Osteoblast (primary cell): ENCODE data around the gene DNAJB11. TPM values are rescaled to one million over a fixed set of nuclear protein-coding genes. Genes with fewer than 3 reads are reported as not detected.

ENCODE experiments used
- DNase-seq: peaks from one replicate; pipeline ENCODE4 v3.0.0; 2011; ENCODE audit warnings: low spot score, mixed read lengths; ENCODE audit not compliant: insufficient read length; ENCODE audit errors: missing footprints
- H2AFZ ChIP-seq: 2 replicates; pipeline ENCODE4 v1.6.0; 2011; ENCODE audit warnings: mild to moderate bottlenecking, low read length
- H3K27ac ChIP-seq: 2 replicates; pipeline ENCODE4 v1.5.1; 2011; ENCODE audit warnings: mild to moderate bottlenecking, low read depth, low read length, moderate library complexity
- H3K27me3 ChIP-seq: 2 replicates; pipeline ENCODE4 v1.6.0; 2012; ENCODE audit warnings: mild to moderate bottlenecking, control low read depth, inconsistent platforms, low read length, moderate library complexity; ENCODE audit not compliant: insufficient read depth
- H3K36me3 ChIP-seq: 2 replicates; pipeline ENCODE4 v1.5.1; 2011; ENCODE audit warnings: mild to moderate bottlenecking, low read length, control low read depth, moderate library complexity; ENCODE audit not compliant: insufficient read depth
- H3K4me1 ChIP-seq: 2 replicates; pipeline ENCODE4 v1.5.1; 2011; ENCODE audit warnings: mild to moderate bottlenecking, low read length, control low read depth, moderate library complexity; ENCODE audit not compliant: insufficient read depth
- H3K4me2 ChIP-seq: 2 replicates; pipeline ENCODE4 v1.6.0; 2011; ENCODE audit warnings: mild to moderate bottlenecking, low read length; ENCODE audit not compliant: insufficient read depth
- H3K4me3 ChIP-seq: fragments of 200-600 bp; sonication (generic); 3 replicates; pipeline ENCODE4 v1.5.1; 2012; ENCODE audit warnings: mild to moderate bottlenecking, low read length, inconsistent platforms; ENCODE audit not compliant: insufficient read depth
- H3K79me2 ChIP-seq: 2 replicates; pipeline ENCODE4 v1.6.0; 2012; ENCODE audit warnings: mild to moderate bottlenecking, low read length, control low read depth, inconsistent platforms; ENCODE audit not compliant: insufficient read depth
- H3K9me3 ChIP-seq: 2 replicates; pipeline ENCODE4 v1.5.1; 2011; ENCODE audit warnings: low read depth, low read length, control low read depth
- H4K20me1 ChIP-seq: 2 replicates; pipeline ENCODE4 v1.6.0; 2012; ENCODE audit warnings: mild to moderate bottlenecking, low read length, control low read depth; ENCODE audit not compliant: insufficient read depth
- total RNA-seq: library from RNA; depleted of rRNA; stranded (reverse); fragments of >200 nt; gene quantifications from 2 replicates; pipeline ENCODE4 v1.2.3, GENCODE V29; 2012
- TF ChIP-seq, protein P1 (sequence below): IDR thresholded peaks from 2 replicates; pipeline ENCODE4 v1.5.1; 2011; ENCODE audit warnings: mild to moderate bottlenecking, low read depth, low read length, moderate library complexity; ENCODE audit errors: extremely low read depth

Gene DNAJB11
- total RNA-seq = 33.9 and 35.8 TPM in 2 replicates

- Histone ChIP-seq H2AFZ (peak within 1 kb of the TSS; percentile 91), H3K36me3 (peaks cover 28% of the 10 kb centered on the region), H3K4me1 (peaks cover 22% of the 10 kb centered on the region), H3K27me3 (no peaks in the 10 kb centered on the region), H3K4me2 (peak within 1 kb of the TSS; percentile 100), H4K20me1 (no peaks in the 10 kb centered on the region), H3K27ac (peak within 1 kb of the TSS; percentile 91), H3K4me3 (peak within 1 kb of the TSS; percentile 98), H3K9me3 (no peaks in the 10 kb centered on the region), H3K79me2 (peaks cover 46% of the 10 kb centered on the region)
- TF ChIP-seq, protein P1, sequence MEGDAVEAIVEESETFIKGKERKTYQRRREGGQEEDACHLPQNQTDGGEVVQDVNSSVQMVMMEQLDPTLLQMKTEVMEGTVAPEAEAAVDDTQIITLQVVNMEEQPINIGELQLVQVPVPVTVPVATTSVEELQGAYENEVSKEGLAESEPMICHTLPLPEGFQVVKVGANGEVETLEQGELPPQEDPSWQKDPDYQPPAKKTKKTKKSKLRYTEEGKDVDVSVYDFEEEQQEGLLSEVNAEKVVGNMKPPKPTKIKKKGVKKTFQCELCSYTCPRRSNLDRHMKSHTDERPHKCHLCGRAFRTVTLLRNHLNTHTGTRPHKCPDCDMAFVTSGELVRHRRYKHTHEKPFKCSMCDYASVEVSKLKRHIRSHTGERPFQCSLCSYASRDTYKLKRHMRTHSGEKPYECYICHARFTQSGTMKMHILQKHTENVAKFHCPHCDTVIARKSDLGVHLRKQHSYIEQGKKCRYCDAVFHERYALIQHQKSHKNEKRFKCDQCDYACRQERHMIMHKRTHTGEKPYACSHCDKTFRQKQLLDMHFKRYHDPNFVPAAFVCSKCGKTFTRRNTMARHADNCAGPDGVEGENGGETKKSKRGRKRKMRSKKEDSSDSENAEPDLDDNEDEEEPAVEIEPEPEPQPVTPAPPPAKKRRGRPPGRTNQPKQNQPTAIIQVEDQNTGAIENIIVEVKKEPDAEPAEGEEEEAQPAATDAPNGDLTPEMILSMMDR = no peak
- peak; percentile 100 for DNase-seq
Measured at GRCh38 chr3:186570096-186570940, at the start of gene DNAJB11. Gene DNAJB11 (plus strand): TSS chr3:186570720. CDS start chr3:186570898, 178 bp downstream.

- TF ChIP-seq, protein P1 = no peak
- no peaks in the 10 kb centered on the region for H3K4me1 ChIP-seq
- H3K79me2 ChIP-seq = no peaks in the 10 kb centered on the region
- no peak overlapping the region for H3K4me3 ChIP-seq
- no peaks in the 10 kb centered on the region for H3K36me3 ChIP-seq
- H3K4me2 ChIP-seq = no peak overlapping the region
- H2AFZ ChIP-seq = peak overlapping the region; percentile 47
- DNase-seq = no peak
- no peaks in the 10 kb centered on the region for H3K9me3 ChIP-seq
- no peak overlapping the region for H3K27ac ChIP-seq
- no peaks in the 10 kb centered on the region for H4K20me1 ChIP-seq
- peaks cover 22% of the 10 kb centered on the region for H3K27me3 ChIP-seq
Measured at GRCh38 chr3:186520957-186521842, 49.3 kb upstream of the DNAJB11 start.

DNA sequence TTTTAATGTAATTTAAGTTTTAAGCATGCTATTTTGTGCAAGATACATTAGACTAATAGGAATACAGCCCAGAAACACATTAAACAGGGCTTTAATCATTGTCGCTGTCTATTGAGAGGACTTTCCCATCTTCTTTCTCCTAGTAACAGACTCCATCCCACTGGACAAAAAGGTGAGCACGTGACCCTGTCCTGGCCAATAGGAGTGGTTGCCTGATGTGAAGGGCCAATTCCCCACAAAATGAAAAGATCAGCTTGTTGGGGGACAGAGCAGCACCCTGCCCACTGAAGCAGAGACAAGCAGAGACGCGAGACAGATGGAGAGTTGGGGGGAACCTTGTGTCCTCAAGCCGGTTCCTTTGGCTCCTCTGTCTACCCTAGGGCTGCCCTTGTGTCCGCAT, 47.5 kb upstream of the DNAJB11 start:
- Histone ChIP-seq H3K27me3 (peaks cover 24% of the 10 kb centered on the region), H3K4me2 (no peak overlapping the region), H3K4me3 (no peak overlapping the region), H3K36me3 (no peaks in the 10 kb centered on the region), H3K79me2 (no peaks in the 10 kb centered on the region), H3K27ac (no peak overlapping the region), H3K4me1 (no peaks in the 10 kb centered on the region), H2AFZ (no peak overlapping the region), H3K9me3 (no peaks in the 10 kb centered on the region), H4K20me1 (no peaks in the 10 kb centered on the region)
- no peak for DNase-seq
- TF ChIP-seq, protein P1 = no peak
